Measurements from ENCODE around the gene TARDBP.
"Not testable (repeated sequence)": the region's sequence is repeated elsewhere in the genome, so short reads cannot be mapped to it uniquely, and the experiment has no call there.

TARDBP gene

DNA sequence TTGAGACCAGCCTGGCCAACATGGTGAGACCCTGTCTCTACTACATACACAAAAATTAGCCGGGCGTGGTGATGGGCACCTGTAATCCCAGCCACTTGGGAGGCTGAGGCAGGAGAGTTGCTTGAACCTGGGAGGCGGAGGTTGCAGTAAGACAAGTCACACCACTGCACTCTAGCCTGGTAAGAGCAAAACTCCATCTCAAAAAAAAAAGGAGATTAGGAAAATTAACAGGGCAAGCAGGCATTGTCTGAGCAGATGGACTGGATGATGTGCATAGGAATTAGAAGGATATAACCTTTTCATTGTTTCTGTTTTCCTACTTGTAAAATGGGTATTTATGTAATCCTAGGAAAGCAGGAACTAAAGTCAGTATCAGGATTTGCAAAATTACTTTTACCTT is 15.6 kb downstream of the TARDBP start:
- ChIA-PET CTCF (interaction anchor here (1.6 kb wide), 1 partner anchor 9 kb away, joined by 6 read pairs; no protein-coding TSS in a partner anchor), POLR2A (ENCODE audit: low non-redundant PET) (no interaction called here)
- H3K27ac ChIP-seq = no peak overlapping the region
- no peak for DNase-seq (ENCODE audit: low spot score)
- TF ChIP-seq, protein P1, sequence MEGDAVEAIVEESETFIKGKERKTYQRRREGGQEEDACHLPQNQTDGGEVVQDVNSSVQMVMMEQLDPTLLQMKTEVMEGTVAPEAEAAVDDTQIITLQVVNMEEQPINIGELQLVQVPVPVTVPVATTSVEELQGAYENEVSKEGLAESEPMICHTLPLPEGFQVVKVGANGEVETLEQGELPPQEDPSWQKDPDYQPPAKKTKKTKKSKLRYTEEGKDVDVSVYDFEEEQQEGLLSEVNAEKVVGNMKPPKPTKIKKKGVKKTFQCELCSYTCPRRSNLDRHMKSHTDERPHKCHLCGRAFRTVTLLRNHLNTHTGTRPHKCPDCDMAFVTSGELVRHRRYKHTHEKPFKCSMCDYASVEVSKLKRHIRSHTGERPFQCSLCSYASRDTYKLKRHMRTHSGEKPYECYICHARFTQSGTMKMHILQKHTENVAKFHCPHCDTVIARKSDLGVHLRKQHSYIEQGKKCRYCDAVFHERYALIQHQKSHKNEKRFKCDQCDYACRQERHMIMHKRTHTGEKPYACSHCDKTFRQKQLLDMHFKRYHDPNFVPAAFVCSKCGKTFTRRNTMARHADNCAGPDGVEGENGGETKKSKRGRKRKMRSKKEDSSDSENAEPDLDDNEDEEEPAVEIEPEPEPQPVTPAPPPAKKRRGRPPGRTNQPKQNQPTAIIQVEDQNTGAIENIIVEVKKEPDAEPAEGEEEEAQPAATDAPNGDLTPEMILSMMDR (conservative IDR thresholded peaks at IDR 0.05; ENCODE audit: low read depth) = no peak

DNA sequence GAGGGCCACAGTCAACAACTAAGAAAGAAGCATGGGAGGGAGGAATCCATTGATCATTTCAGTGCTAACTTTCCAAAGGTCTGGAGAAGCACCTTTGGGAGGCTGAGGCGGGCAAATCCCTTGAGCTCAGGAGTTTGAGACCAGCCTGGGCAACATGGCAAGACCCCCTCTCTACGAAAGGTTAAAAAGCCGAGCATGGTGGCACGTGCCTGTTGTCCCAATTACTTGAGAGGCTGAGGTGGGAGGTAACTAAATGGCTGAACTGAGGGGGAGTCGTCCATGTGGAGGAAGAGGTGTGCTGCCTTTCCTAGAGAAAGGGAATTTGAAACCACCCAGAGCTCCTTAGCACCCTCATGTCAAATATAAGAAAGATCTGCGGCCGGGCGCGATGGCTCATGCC is 18.4 kb downstream of the TARDBP start:
- H3K27ac ChIP-seq = no peak overlapping the region
- ChIA-PET POLR2A (ENCODE audit: low non-redundant PET) (no interaction called here), CTCF (no interaction called here)
- TF ChIP-seq, protein P1 (conservative IDR thresholded peaks at IDR 0.05; ENCODE audit: low read depth) = no peak
- DNase-seq (ENCODE audit: low spot score) = no peak

DNA sequence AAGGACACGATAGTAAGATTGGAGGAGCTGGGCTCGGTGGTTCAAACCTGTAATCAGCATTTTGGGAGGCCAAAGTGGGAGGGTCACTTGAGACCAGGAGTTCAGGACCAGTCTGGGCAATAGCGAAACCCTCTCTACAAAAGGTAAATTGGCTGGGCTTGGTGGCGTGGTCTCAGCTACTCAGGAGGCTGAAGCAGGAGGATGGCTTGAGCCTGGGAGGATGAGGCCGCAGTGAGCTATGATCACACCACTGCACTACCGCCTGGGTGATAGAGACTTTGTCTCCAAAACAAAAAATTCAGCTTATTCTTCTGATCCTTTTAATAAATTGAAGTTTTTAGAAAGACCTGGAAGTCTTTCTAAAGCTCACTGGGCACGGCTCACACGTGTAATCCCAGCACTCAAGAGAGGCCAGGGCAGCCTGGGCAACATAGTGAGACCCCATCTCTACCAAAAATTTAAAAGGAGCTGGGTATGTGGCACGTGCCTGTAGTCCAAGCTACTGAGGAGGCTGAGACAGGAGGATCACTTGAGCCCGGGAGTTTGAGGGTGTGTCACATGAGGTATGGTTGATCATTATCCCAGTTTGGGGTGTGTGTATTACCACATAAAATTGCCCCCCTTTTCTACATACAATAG is 19.3 kb downstream of the TARDBP start:
- TF ChIP-seq, protein P1 (conservative IDR thresholded peaks at IDR 0.05; ENCODE audit: low read depth) = no peak
- POLR2A ChIA-PET (ENCODE audit: low non-redundant PET) = no interaction called here
- no peak overlapping the region for H3K27ac ChIP-seq
- CTCF ChIA-PET = interaction anchor here (0.5 to 0.6 kb wide), 2 partner anchors 21 to 448 kb away, joined by 3 read pairs; no protein-coding TSS in a partner anchor
- DNase-seq (ENCODE audit: low spot score) = no peak

DNA sequence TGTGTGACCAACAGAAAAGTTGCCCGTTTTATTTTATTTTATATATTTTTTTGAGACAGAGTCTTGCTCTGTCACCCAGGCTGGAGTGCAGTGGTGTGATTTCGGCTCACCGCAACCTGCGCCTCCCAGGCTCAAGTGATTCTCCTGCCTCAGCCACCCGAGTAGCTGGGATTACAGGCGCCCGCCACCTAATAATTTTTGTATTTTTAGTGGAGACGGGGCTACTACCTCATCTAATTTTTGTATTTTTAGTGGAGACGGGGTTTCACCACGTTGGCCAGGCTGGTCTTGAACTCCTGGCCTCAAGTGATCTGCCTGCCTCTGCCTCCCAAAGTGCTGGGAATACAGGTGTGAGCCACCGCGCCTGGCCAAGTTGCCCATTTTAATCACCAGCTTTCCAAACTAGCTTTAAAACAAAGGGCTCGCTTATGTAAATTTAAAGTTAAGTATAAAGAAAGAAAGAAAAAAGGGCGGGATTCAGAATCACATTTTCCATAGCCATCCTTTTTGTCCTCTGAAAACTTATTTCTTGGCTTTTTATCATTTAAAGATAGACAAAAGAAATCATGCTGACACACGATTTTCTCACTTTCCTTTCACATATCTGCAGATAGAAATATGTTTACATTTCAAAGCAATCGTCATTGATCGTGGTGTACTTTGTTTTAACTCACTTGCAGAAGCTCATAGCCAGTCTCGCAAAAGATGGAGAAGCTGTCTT is 24.7 kb downstream of the TARDBP start:
- POLR2A ChIA-PET (ENCODE audit: low non-redundant PET) = not testable (repeated sequence)

DNA sequence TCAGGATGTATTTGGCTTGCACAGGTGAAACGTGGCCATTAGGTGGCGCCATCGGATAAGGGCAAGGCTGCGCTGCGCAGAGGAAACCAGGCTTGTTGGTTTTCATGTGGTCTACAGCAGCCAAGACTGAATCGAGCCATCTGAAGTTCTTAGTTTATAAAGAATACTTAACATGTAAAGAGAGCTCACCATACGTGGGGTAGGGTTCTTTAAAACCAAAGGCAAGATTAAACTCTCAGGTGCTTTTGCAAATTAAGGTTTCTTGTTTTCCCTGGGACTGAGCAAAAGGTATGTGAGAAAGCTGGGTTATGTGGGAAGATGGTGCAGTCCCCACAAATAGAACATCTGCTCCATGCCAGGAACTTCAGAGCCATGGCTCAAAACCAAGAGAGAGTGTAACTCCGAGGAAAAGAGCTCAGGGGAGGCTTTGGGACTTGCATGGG is 25.3 kb downstream of the TARDBP start:
- ChIA-PET CTCF (interaction anchor here (0.5 to 2.5 kb wide), 57 partner anchors 9 to 929 kb away, joined by 3 to 22 read pairs (median 4); partner anchors contain the start of genes ANGPTL7, FBXO6, MASP2 and MTOR), POLR2A (ENCODE audit: low non-redundant PET) (no interaction called here)
- TF ChIP-seq, protein P1 (conservative IDR thresholded peaks at IDR 0.05; ENCODE audit: low read depth) = peak; percentile 97
- DNase-seq (ENCODE audit: low spot score) = peak; percentile 78
- H3K27ac ChIP-seq = no peak overlapping the region

More for the DNA sequence above, 24.7 kb downstream of the TARDBP start:
- DNase-seq (ENCODE audit: low spot score); H3K27ac ChIP-seq: not testable (repeated sequence)
- CTCF ChIA-PET = interaction anchor here (0.5 to 2.5 kb wide), 42 partner anchors 10 to 784 kb away, joined by 3 to 22 read pairs (median 4); partner anchors contain the start of genes ANGPTL7, FBXO6 and MTOR

DNA sequence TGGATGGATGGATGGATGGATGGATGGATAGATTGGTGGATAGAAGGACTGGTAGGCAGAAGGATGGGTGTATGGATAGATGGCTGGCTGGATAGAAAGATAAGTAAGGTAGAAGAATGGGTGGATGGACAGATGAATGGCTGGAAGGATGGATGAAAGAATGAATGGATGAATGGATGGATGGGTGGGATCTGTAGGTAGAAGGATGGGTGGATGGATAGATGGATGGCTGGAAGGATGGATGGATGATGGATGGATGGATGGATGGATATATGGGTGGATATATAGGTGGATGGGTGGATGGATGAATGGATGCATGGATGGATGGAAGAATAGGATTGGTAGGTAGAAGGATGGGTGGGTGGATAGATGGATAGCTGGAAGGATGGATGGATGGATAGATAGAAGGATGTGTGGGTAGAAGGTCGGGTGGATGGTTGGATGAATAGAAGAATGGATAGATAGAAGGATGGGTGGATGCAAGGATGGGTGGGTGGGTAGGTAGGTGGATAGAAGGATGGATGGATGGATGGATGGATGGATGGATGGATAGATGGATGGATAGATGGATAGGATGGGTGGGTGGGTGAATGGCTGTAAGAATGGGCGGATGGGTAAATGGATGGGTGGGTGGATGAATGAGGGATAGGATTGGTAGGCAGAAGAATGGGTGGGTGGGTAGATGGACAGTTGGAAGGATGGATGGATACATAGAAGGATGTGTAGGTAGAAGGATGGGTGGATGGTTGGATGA is 27.1 kb downstream of the TARDBP start:
- CTCF ChIA-PET = interaction anchor here (0.6 to 0.9 kb wide), 3 partner anchors 21 to 606 kb away, joined by 3 to 6 read pairs (median 3); no protein-coding TSS in a partner anchor
- no peak for DNase-seq (ENCODE audit: low spot score)
- POLR2A ChIA-PET (ENCODE audit: low non-redundant PET) = no interaction called here
- H3K27ac ChIP-seq = no peak overlapping the region
- TF ChIP-seq, protein P1 (conservative IDR thresholded peaks at IDR 0.05; ENCODE audit: low read depth) = no peak

DNA sequence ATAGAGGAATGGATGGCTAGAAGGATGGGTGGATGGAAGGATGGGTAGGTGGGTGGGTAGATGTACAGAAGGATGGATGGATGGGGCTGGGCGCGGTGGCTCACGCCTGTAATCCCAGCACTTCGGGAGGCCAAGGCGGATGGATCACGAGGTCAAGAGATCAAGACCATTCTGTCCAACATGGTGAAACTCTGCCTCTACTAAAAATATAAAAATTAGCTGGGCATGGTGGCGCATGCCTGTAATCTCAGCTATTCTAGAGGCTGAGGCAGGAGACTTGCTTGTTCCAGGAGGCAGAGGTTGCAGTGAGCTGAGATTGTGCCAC is 27.6 kb downstream of the TARDBP start:
- DNase-seq (ENCODE audit: low spot score); POLR2A ChIA-PET (ENCODE audit: low non-redundant PET); H3K27ac ChIP-seq: not testable (repeated sequence)
- CTCF ChIA-PET = interaction anchor here (0.9 kb wide), 1 partner anchor 21 kb away, joined by 3 read pairs; no protein-coding TSS in a partner anchor

Measured in RWPE1 (cell line).